A673 (cell line): ENCODE results near the gene C9orf43. TPM values are rescaled to one million over a fixed set of nuclear protein-coding genes. Genes with fewer than 3 reads are reported as not detected.

Experiments
- BruUV-seq: library from RNA; stranded (reverse); fragments of 400-500 nt; replicated peaks from 2 replicates; lab custom pipeline; 2021; lab: Mats Ljungman, UMichigan
- CTCF ChIA-PET: fragments of 300-600 bp; sonication (Branson Sonifier 250); formaldehyde crosslinking; loops from one replicate; lab custom pipeline; 2022; ENCODE audit warnings: antibody characterized with exemption; lab: Charles Lee
- POLR2A ChIA-PET: fragments of 300-600 bp; sonication (Branson Sonifier 250); formaldehyde crosslinking; loops from one replicate; lab custom pipeline; 2022; ENCODE audit warnings: antibody characterized with exemption; ENCODE audit not compliant: low non-redundant PET; lab: Charles Lee
- DNase-seq: peaks from one replicate; pipeline ENCODE4 v3.0.0-alpha.2; 2015; ENCODE audit warnings: low spot score
- H3K27ac ChIP-seq: fragments of 200-600 bp; sonication (generic); 2 replicates; pipeline ENCODE4 v1.5.1; 2016; ENCODE audit warnings: mixed run types, low read depth, mild to moderate bottlenecking, mixed read lengths, antibody characterized with exemption, low read length; ENCODE audit not compliant: poor library complexity, severe bottlenecking
- H3K27me3 ChIP-seq: fragments of 200-600 bp; sonication (generic); replicated peaks from 2 replicates; pipeline ENCODE4 v1.6.1; 2017; ENCODE audit warnings: mixed run types, low read depth, mild to moderate bottlenecking, mixed read lengths, antibody characterized with exemption, low read length; ENCODE audit not compliant: insufficient read depth, poor library complexity
- H3K36me3 ChIP-seq: fragments of 200-600 bp; sonication (generic); 2 replicates; pipeline ENCODE4 v1.6.1; 2016; ENCODE audit warnings: mixed run types, mild to moderate bottlenecking, mixed read lengths, antibody characterized with exemption, low read length; ENCODE audit not compliant: insufficient read depth, poor library complexity, severe bottlenecking
- H3K4me1 ChIP-seq: fragments of 200-600 bp; sonication (generic); 2 replicates; pipeline ENCODE4 v1.6.1; 2017; ENCODE audit warnings: mixed run types, mild to moderate bottlenecking, mixed read lengths, antibody characterized with exemption, low read length; ENCODE audit not compliant: insufficient read depth, poor library complexity, severe bottlenecking
- H3K4me3 ChIP-seq: fragments of 200-600 bp; sonication (generic); 2 replicates; pipeline ENCODE4 v1.5.1; 2016; ENCODE audit warnings: low read depth, mixed run types, mild to moderate bottlenecking, mixed read lengths, low read length; ENCODE audit not compliant: poor library complexity, severe bottlenecking
- H3K9me3 ChIP-seq: fragments of 200-600 bp; sonication (generic); 2 replicates; pipeline ENCODE4 v1.6.1; 2016; ENCODE audit warnings: mixed run types, low read depth, mild to moderate bottlenecking, mixed read lengths, antibody characterized with exemption, low read length; ENCODE audit not compliant: poor library complexity, severe bottlenecking
- EZH2 ChIP-seq: fragments of 200-600 bp; sonication (generic); IDR thresholded peaks from 2 replicates; pipeline ENCODE4 v1.6.1; 2017; ENCODE audit warnings: borderline replicate concordance, low read depth, mild to moderate bottlenecking, mixed read lengths, antibody characterized with exemption, low read length; ENCODE audit not compliant: poor library complexity, severe bottlenecking
- intact Hi-C: fragments of 100-400 bp; cut with micrococcal nuclease; formaldehyde crosslinking; loops from one replicate; pipeline ENCODE4 v1.10.0; 2022; ENCODE audit not compliant: unreplicated experiment
- total RNA-seq: library from RNA; stranded (reverse); gene quantifications from 2 replicates; pipeline ENCODE4 v1.2.3, GENCODE V29; 2021
- TF ChIP-seq, protein P1 (sequence below): fragments of 300-800, 200-600 bp; sonication (generic); conservative IDR thresholded peaks from 2 replicates; pipeline ENCODE4 v1.5.1; 2017; ENCODE audit warnings: low read depth, mild to moderate bottlenecking, antibody characterized with exemption, low read length, moderate library complexity, mixed read lengths

Gene C9orf43
- total RNA-seq, 1 experiment from 2014 or later, result 1.5 TPM

- Histone ChIP-seq H3K4me1 (no peaks in the 10 kb centered on the region), H3K9me3 (no peaks in the 10 kb centered on the region), H3K36me3 (no peaks in the 10 kb centered on the region), H3K27me3 (peaks cover 3% of the 10 kb centered on the region), H3K4me3 (no peak overlapping the region), H3K27ac (no peak overlapping the region)
- intact Hi-C loops, result no loop called here
- BruUV-seq, result no TSS peak
- no peak for DNase-seq
- no peak for TF ChIP-seq EZH2
- TF ChIP-seq, protein P1, sequence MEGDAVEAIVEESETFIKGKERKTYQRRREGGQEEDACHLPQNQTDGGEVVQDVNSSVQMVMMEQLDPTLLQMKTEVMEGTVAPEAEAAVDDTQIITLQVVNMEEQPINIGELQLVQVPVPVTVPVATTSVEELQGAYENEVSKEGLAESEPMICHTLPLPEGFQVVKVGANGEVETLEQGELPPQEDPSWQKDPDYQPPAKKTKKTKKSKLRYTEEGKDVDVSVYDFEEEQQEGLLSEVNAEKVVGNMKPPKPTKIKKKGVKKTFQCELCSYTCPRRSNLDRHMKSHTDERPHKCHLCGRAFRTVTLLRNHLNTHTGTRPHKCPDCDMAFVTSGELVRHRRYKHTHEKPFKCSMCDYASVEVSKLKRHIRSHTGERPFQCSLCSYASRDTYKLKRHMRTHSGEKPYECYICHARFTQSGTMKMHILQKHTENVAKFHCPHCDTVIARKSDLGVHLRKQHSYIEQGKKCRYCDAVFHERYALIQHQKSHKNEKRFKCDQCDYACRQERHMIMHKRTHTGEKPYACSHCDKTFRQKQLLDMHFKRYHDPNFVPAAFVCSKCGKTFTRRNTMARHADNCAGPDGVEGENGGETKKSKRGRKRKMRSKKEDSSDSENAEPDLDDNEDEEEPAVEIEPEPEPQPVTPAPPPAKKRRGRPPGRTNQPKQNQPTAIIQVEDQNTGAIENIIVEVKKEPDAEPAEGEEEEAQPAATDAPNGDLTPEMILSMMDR, result no peak
- ChIA-PET POLR2A (no interaction called here), CTCF (no interaction called here)
Observed at GRCh38 chr9:113427629-113428028, 17.1 kb downstream of the C9orf43 start.

- intact Hi-C loops, result no loop called here
- BruUV-seq, result no TSS peak
- POLR2A ChIA-PET, result no interaction called here
- no peak for DNase-seq
- Histone ChIP-seq H3K4me3 (no peak overlapping the region), H3K27me3 (peaks cover 3% of the 10 kb centered on the region), H3K4me1 (no peaks in the 10 kb centered on the region), H3K36me3 (no peaks in the 10 kb centered on the region), H3K9me3 (no peaks in the 10 kb centered on the region), H3K27ac (no peak overlapping the region)
- TF ChIP-seq, protein P1, result no peak
- TF ChIP-seq EZH2, result no peak
- CTCF ChIA-PET, result no interaction called here
Observed at GRCh38 chr9:113428062-113428615, 17.6 kb downstream of the C9orf43 start.

DNA sequence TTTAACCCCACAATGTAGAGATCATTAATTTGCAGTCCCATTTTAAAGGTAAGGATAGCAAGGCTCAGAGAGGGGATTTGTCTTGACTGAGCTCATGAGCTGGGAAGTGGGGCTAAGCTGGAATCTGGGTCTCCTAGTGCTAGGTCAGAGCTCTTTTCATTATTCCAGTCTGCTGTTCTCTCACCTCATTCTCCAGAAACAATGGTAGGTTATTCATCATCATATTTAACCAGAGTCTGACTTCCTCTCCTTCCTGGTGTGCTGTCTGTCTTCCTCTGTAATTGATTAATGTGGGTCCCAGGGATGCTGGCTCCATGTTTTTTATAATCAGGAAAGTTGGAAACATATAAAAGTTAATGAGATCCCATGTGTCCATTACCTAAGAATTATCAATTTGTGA lies 20.6 kb downstream of the C9orf43 start:
- Histone ChIP-seq H3K4me3 (no peak overlapping the region), H3K36me3 (no peaks in the 10 kb centered on the region), H3K27me3 (no peaks in the 10 kb centered on the region), H3K27ac (no peak overlapping the region), H3K4me1 (no peaks in the 10 kb centered on the region), H3K9me3 (no peaks in the 10 kb centered on the region)
- no peak for DNase-seq
- CTCF ChIA-PET, result no interaction called here
- TF ChIP-seq, protein P1, result no peak
- TF ChIP-seq EZH2, result no peak
- no TSS peak for BruUV-seq
- POLR2A ChIA-PET, result no interaction called here
- intact Hi-C loops, result no loop called here
